WTC11 (cell line): ENCODE measurements around the gene RPL31. TPM values are rescaled to one million over a fixed set of nuclear protein-coding genes. Genes with fewer than 3 reads are reported as not detected.

Source experiments
- ATAC-seq: fragments of 200-7000 bp; cut with Tn5 transposase; 2 replicates; pipeline ENCODE4 v1.10.0; 2021; ENCODE audit warnings: mild to moderate bottlenecking, moderate library complexity
- Bru-seq: library from RNA; stranded (reverse); fragments of 400-500 nt; gene quantifications from one replicate; lab custom pipeline; 2021; lab: Mats Ljungman, UMichigan
- CTCF ChIA-PET: fragments of 300-600 bp; sonication (Branson Sonifier 250); formaldehyde crosslinking; loops from one replicate; lab custom pipeline; 2021; ENCODE audit warnings: antibody characterized with exemption; lab: Charles Lee
- POLR2A ChIA-PET: fragments of 350-600 bp; sonication (Branson Sonifier 250); formaldehyde crosslinking; loops from one replicate; lab custom pipeline; 2021; ENCODE audit warnings: antibody characterized with exemption; lab: Charles Lee
- DNase-seq: peaks from one replicate; pipeline ENCODE4 v3.0.0; 2021; ENCODE audit warnings: low spot score
- H3K27ac Mint-ChIP-seq: 2 replicates; pipeline ENCODE4 v1.8.0; 2021; ENCODE audit warnings: mixed read lengths
- H3K27me3 Mint-ChIP-seq: 2 replicates; pipeline ENCODE4 v1.8.0; 2021; ENCODE audit warnings: low read depth, mild to moderate bottlenecking, moderate library complexity, mixed read lengths
- H3K36me3 Mint-ChIP-seq: 2 replicates; pipeline ENCODE4 v1.8.0; 2021; ENCODE audit warnings: mixed read lengths
- H3K4me1 Mint-ChIP-seq: 2 replicates; pipeline ENCODE4 v1.8.0; 2022; ENCODE audit warnings: mixed read lengths
- H3K4me3 Mint-ChIP-seq: 2 replicates; pipeline ENCODE4 v1.8.0; 2021; ENCODE audit warnings: mild to moderate bottlenecking, moderate library complexity, mixed read lengths
- H3K9me3 Mint-ChIP-seq: 2 replicates; pipeline ENCODE4 v1.8.0; 2021; ENCODE audit warnings: mixed read lengths
- ATF1 ChIP-seq: sonication (generic); formaldehyde crosslinking; IDR thresholded peaks from 2 replicates; pipeline ENCODE4 v1.8.1; 2023; ENCODE audit warnings: mild to moderate bottlenecking, moderate library complexity, missing genetic modification reagents
- FOXK1 ChIP-seq: sonication (generic); formaldehyde crosslinking; IDR thresholded peaks from 2 replicates; pipeline ENCODE4 v1.8.0; 2022; ENCODE audit warnings: mild to moderate bottlenecking, moderate library complexity, missing genetic modification reagents
- FOXP1 ChIP-seq: sonication (generic); formaldehyde crosslinking; IDR thresholded peaks from 2 replicates; pipeline ENCODE4 v1.8.0; 2022; ENCODE audit warnings: missing genetic modification reagents, mild to moderate bottlenecking, moderate library complexity, borderline replicate concordance
- FOXP4 ChIP-seq: sonication (generic); formaldehyde crosslinking; IDR thresholded peaks from 2 replicates; pipeline ENCODE4 v1.8.0; 2022; ENCODE audit warnings: mild to moderate bottlenecking, missing genetic modification reagents
- GTF2I ChIP-seq: fragments of 250-450 bp; sonication (Bioruptor Pico); conservative IDR thresholded peaks from 2 replicates; pipeline ENCODE4 v1.4.0; 2021; ENCODE audit warnings: mild to moderate bottlenecking
- IRF1 ChIP-seq: sonication (generic); formaldehyde crosslinking; IDR thresholded peaks from 2 replicates; pipeline ENCODE4 v1.8.0; 2023; ENCODE audit warnings: missing genetic modification reagents
- JUN ChIP-seq: sonication (generic); formaldehyde crosslinking; IDR thresholded peaks from 2 replicates; pipeline ENCODE4 v1.8.0; 2023; ENCODE audit warnings: mild to moderate bottlenecking, missing genetic modification reagents
- MLX ChIP-seq: sonication (generic); formaldehyde crosslinking; IDR thresholded peaks from 2 replicates; pipeline ENCODE4 v1.8.1; 2023; ENCODE audit warnings: mild to moderate bottlenecking, missing genetic modification reagents, moderate library complexity
- MXD4 ChIP-seq: fragments of 250-450 bp; sonication (Bioruptor Pico); IDR thresholded peaks from 2 replicates; pipeline ENCODE4 v1.8.0; 2021; ENCODE audit warnings: mild to moderate bottlenecking, moderate library complexity, borderline replicate concordance
- NR1H2 ChIP-seq: sonication (generic); formaldehyde crosslinking; IDR thresholded peaks from 2 replicates; pipeline ENCODE4 v1.9.0; 2021; ENCODE audit warnings: mild to moderate bottlenecking, moderate library complexity, missing genetic modification reagents
- RELA ChIP-seq: sonication (generic); formaldehyde crosslinking; IDR thresholded peaks from 2 replicates; pipeline ENCODE4 v1.8.1; 2022; ENCODE audit warnings: missing genetic modification reagents, mild to moderate bottlenecking, borderline replicate concordance
- SMAD3 ChIP-seq: sonication (generic); formaldehyde crosslinking; IDR thresholded peaks from 2 replicates; pipeline ENCODE4 v1.8.0; 2022; ENCODE audit warnings: missing genetic modification reagents, mild to moderate bottlenecking, borderline replicate concordance
- SMAD4 ChIP-seq: sonication (generic); formaldehyde crosslinking; IDR thresholded peaks from 2 replicates; pipeline ENCODE4 v1.8.0; 2022; ENCODE audit warnings: mild to moderate bottlenecking, missing genetic modification reagents
- ZNF138 ChIP-seq: sonication (generic); formaldehyde crosslinking; conservative IDR thresholded peaks from 2 replicates; pipeline ENCODE4 v1.8.1; 2022; ENCODE audit warnings: mild to moderate bottlenecking, moderate library complexity, missing genetic modification reagents
- ZNF232 ChIP-seq: sonication (generic); formaldehyde crosslinking; IDR thresholded peaks from 2 replicates; pipeline ENCODE4 v1.8.0; 2022; ENCODE audit warnings: mild to moderate bottlenecking, missing genetic modification reagents
- ZNF263 ChIP-seq: sonication (generic); formaldehyde crosslinking; IDR thresholded peaks from 2 replicates; pipeline ENCODE4 v1.8.1; 2022; ENCODE audit warnings: low read depth, mild to moderate bottlenecking, moderate library complexity, missing genetic modification reagents
- ZNF281 ChIP-seq: sonication (generic); formaldehyde crosslinking; IDR thresholded peaks from 2 replicates; pipeline ENCODE4 v1.8.0; 2023; ENCODE audit warnings: mild to moderate bottlenecking, missing genetic modification reagents
- ZNF317 ChIP-seq: sonication (generic); formaldehyde crosslinking; IDR thresholded peaks from 2 replicates; pipeline ENCODE4 v1.8.1; 2023; ENCODE audit warnings: low read depth, mild to moderate bottlenecking, moderate library complexity, missing genetic modification reagents, borderline replicate concordance
- long read RNA-seq, 3 experiments: library from RNA in 1 of 3; library from capped mRNA in 1 of 3; library from polyadenylated mRNA in 1 of 3; unstranded in 2 of 3; stranded (forward) in 1 of 3; transcript quantifications; one replicate each; pipeline ENCODE4 v2.0.0, GENCODE V29; 2021
- total RNA-seq: library from RNA; stranded (reverse); gene quantifications from 3 replicates; pipeline ENCODE4 v1.2.3, GENCODE V29; 2021
- TF ChIP-seq, protein P1 (sequence below): sonication (generic); formaldehyde crosslinking; IDR thresholded peaks from 2 replicates; pipeline ENCODE4 v1.8.1; 2022; ENCODE audit warnings: low read depth, missing genetic modification reagents, borderline replicate concordance
- TF ChIP-seq, protein P2 (sequence below): sonication (generic); formaldehyde crosslinking; IDR thresholded peaks from 2 replicates; pipeline ENCODE4 v1.8.1; 2022; ENCODE audit warnings: low read depth, mild to moderate bottlenecking, moderate library complexity, missing genetic modification reagents, borderline replicate concordance

Gene RPL31
- total RNA-seq (1,590 to 1,874 TPM (median 1,822 TPM) in 3 replicates), Bru-seq, nascent RNA (percentile 99 among the genes with signal in this experiment)
- long read RNA-seq, experiment 1, transcript RPL31-203 (5 exons, 1,110 nt): minor isoform, 6 of 662 reads
- long read RNA-seq, experiment 1, transcript RPL31-205 (4 exons, 716 nt): minor isoform, 5 of 662 reads
- long read RNA-seq, experiment 1, transcript RPL31-201 (5 exons, 1,865 nt): major isoform, 556 of 662 reads
- long read RNA-seq, experiment 1, transcript RPL31-208 (4 exons, 825 nt): minor isoform, 55 of 662 reads
- long read RNA-seq, experiment 1, partial matches to known transcripts: 25 of 662 reads
- long read RNA-seq, experiment 1, other reads (novel, unspliced or antisense): 14 of 662 reads
- long read RNA-seq, experiment 2, transcript RPL31-208 (4 exons, 825 nt): major isoform, 2,503 of 3,329 reads
- long read RNA-seq, experiment 2, transcript RPL31-211 (3 exons, 357 nt): minor isoform, 26 of 3,329 reads
- long read RNA-seq, experiment 2, transcript RPL31-201 (5 exons, 1,865 nt): minor isoform, 252 of 3,329 reads
- long read RNA-seq, experiment 2, partial matches to known transcripts: 445 of 3,329 reads
- long read RNA-seq, experiment 2, other reads (novel, unspliced or antisense): 92 of 3,329 reads
- long read RNA-seq, experiment 3, transcript RPL31-201 (5 exons, 1,865 nt): major isoform, 25 of 75 reads
- long read RNA-seq, experiment 3, transcript RPL31-203 (5 exons, 1,110 nt): minor isoform, 8 of 75 reads
- long read RNA-seq, experiment 3, transcript RPL31-208 (4 exons, 825 nt): minor isoform, 23 of 75 reads
- long read RNA-seq, experiment 3, transcript RPL31-211 (3 exons, 357 nt): minor isoform, 5 of 75 reads
- long read RNA-seq, experiment 3, partial matches to known transcripts: 1 of 75 reads
- long read RNA-seq, experiment 3, other reads (novel, unspliced or antisense): 9 of 75 reads

DNA sequence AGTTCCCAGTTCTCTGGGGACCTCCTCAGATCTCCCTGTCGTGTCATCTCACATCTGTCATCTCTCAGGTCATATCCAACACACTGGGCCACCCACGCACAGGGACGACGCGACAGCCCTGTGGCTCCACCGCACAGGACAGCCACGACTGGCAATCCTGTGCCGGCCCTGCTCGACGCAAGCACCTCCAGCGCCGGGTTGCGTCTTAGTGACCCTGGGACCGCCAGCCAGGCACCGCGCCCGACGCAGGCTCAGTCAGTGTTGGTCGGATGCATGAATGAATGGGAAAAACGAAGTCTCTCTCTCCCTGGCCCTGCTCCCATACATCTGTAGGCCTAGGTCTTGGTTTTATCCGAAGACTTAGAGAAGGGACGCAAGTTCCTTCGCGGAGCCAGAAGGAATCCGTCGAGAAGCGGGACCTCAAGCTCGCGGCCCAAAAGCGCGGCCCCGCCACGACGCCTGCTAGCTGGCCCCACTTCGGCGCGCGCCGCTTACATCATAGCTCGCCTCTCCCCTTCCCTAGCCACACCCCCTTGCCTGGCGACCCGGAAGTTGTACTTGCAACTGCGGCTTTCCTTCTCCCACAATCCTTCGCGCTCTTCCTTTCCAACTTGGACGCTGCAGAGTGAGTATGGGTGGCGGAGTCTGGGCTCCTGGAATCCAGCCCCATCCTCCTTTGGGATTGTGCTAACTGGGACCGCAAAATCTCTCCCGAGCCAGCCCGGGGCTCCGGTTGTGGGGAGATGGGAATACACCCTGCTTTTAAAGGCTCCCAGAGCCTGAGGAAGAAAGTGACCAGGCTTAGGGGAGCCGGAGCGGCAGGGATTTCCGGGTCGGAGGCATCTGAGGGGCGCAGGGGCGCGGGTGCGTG, at the start of gene RPL31:
Gene RPL31 (plus strand): TSS at position 599 of the 871 bp plus-strand sequence. CDS start 413 bp downstream, outside the sequence.
- Mint-ChIP-seq H3K27me3 (peaks cover 12% of the 10 kb centered on the region), H3K27ac (peak within 1 kb of the TSS; percentile 96), H3K36me3 (peaks cover 46% of the 10 kb centered on the region), H3K9me3 (no peaks in the 10 kb centered on the region), H3K4me3 (peak within 1 kb of the TSS; percentile 98), H3K4me1 (peaks cover 41% of the 10 kb centered on the region)
- ChIA-PET CTCF (interaction anchor here (1.0 to 2.2 kb wide), 6 partner anchors 11 to 272 kb away, joined by 3 to 9 read pairs (median 4); no protein-coding TSS in a partner anchor), POLR2A (interaction anchor here (0.6 to 1.0 kb wide), 4 partner anchors 11 to 201 kb away, joined by 3 read pairs; partner anchors contain the start of gene TBC1D8)
- DNase-seq (peak; percentile 97), ATAC-seq (peak; percentile 82)
- TF ChIP-seq SMAD3: 0 out of 2 replicates have a peak, but pooled peaks have one; percentile 21
- TF ChIP-seq, protein P1, sequence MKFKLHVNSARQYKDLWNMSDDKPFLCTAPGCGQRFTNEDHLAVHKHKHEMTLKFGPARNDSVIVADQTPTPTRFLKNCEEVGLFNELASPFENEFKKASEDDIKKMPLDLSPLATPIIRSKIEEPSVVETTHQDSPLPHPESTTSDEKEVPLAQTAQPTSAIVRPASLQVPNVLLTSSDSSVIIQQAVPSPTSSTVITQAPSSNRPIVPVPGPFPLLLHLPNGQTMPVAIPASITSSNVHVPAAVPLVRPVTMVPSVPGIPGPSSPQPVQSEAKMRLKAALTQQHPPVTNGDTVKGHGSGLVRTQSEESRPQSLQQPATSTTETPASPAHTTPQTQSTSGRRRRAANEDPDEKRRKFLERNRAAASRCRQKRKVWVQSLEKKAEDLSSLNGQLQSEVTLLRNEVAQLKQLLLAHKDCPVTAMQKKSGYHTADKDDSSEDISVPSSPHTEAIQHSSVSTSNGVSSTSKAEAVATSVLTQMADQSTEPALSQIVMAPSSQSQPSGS (CRISPR knock-in tag): no peak
- TF ChIP-seq FOXP4 (CRISPR knock-in tag): peak; percentile 79
- TF ChIP-seq ZNF138 (CRISPR knock-in tag): peak; percentile 43; the same call in 1 of the 2 replicates
- peak; percentile 47; the same call in 1 of the 2 replicates for TF ChIP-seq NR1H2 (CRISPR knock-in tag)
- no peak for TF ChIP-seq RELA (CRISPR knock-in tag)
- TF ChIP-seq ATF1: peak; percentile 87; the same call in 1 of the 2 replicates
- TF ChIP-seq JUN (CRISPR knock-in tag): peak; percentile 93
- no peak for TF ChIP-seq GTF2I
- peak; percentile 93; the same call in 1 of the 2 replicates for TF ChIP-seq FOXP1 (CRISPR knock-in tag)
- no peak for TF ChIP-seq ZNF263
- TF ChIP-seq MLX: 0 out of 2 replicates have a peak, but pooled peaks have one; percentile 44
- TF ChIP-seq ZNF317 (CRISPR knock-in tag): no peak
- no peak for TF ChIP-seq MXD4 (CRISPR knock-in tag)
- peak; percentile 49; the same call in 1 of the 2 replicates for TF ChIP-seq ZNF232 (CRISPR knock-in tag)
- TF ChIP-seq SMAD4: 0 out of 2 replicates have a peak, but pooled peaks have one; percentile 65
- peak; percentile 93; the same call in 1 of the 2 replicates for TF ChIP-seq IRF1
- peak; percentile 93; the same call in 1 of the 2 replicates for TF ChIP-seq FOXK1 (CRISPR knock-in tag)
- TF ChIP-seq ZNF281 (CRISPR knock-in tag): no peak
- TF ChIP-seq, protein P2, sequence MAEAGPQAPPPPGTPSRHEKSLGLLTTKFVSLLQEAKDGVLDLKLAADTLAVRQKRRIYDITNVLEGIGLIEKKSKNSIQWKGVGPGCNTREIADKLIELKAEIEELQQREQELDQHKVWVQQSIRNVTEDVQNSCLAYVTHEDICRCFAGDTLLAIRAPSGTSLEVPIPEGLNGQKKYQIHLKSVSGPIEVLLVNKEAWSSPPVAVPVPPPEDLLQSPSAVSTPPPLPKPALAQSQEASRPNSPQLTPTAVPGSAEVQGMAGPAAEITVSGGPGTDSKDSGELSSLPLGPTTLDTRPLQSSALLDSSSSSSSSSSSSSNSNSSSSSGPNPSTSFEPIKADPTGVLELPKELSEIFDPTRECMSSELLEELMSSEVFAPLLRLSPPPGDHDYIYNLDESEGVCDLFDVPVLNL (CRISPR knock-in tag): no peak
